Endothelial cell of umbilical vein (primary cell): ENCODE data around the gene SLC27A4. TPM values are rescaled to one million over a fixed set of nuclear protein-coding genes. Genes with fewer than 3 reads are reported as not detected.

Experiments
- BruUV-seq: library from RNA; stranded (reverse); fragments of 400-500 nt; replicated peaks from 2 replicates; lab custom pipeline; 2021; lab: Mats Ljungman, UMichigan
- CTCF ChIA-PET: fragments of 300-600, 350-600 bp; sonication (Branson Sonifier 250); formaldehyde crosslinking; loops from one replicate; lab custom pipeline; 2021; ENCODE audit warnings: antibody characterized with exemption, inconsistent platforms; lab: Charles Lee
- POLR2A ChIA-PET: fragments of 300-600, 350-600 bp; sonication (Branson Sonifier 250); formaldehyde crosslinking; loops from one replicate; lab custom pipeline; 2021; ENCODE audit warnings: antibody characterized with exemption, inconsistent platforms; lab: Charles Lee
- DNase-seq: peaks from one replicate; pipeline ENCODE4 v3.0.0-alpha.2; 2011; ENCODE audit warnings: low read depth, low spot score
- FAIRE-seq: peaks from 2 replicates; lab custom pipeline; 2011; peaks lifted over from hg19 to GRCh38; lab: Jason Lieb, UNC
- H2AFZ ChIP-seq: 2 replicates; pipeline ENCODE4 v1.6.0; 2012; ENCODE audit warnings: low read depth, low read length, control low read depth, inconsistent platforms
- H3K27ac ChIP-seq: 2 replicates; pipeline ENCODE4 v1.5.1; 2011; ENCODE audit warnings: low read depth, mild to moderate bottlenecking, control low read depth, low read length, moderate library complexity; ENCODE audit not compliant: insufficient read depth
- H3K27me3 ChIP-seq, 2 experiments: 2 replicates each; pipeline versions ENCODE4 v1.6.0 to v1.6.1; 2011; ENCODE audit warnings: low read length in 2 of 2, mixed read lengths in 1 of 2; ENCODE audit not compliant: control insufficient read depth in 2 of 2, insufficient read depth in 2 of 2
- H3K36me3 ChIP-seq, 2 experiments: 2 replicates in 1 of 2; 3 replicates in 1 of 2; pipeline ENCODE4 v1.5.1; 2011; ENCODE audit warnings: low read length in 2 of 2, mild to moderate bottlenecking in 1 of 2, moderate library complexity in 1 of 2; ENCODE audit not compliant: control insufficient read depth in 2 of 2, insufficient read depth in 2 of 2; ENCODE audit errors: extremely low read depth in 1 of 2
- H3K4me1 ChIP-seq: 3 replicates; pipeline ENCODE4 v1.5.1; 2011; ENCODE audit warnings: mild to moderate bottlenecking, low read length; ENCODE audit not compliant: control insufficient read depth, insufficient read depth; ENCODE audit errors: extremely low read depth
- H3K4me2 ChIP-seq: 2 replicates; pipeline ENCODE4 v1.6.1; 2011; ENCODE audit warnings: low read length, control low read depth, mixed read lengths; ENCODE audit not compliant: insufficient read depth
- H3K4me3 ChIP-seq, 3 experiments: fragments of 200-600 bp in 1 of 3; sonication (generic), shearing (Covaris generic) in 1 of 3; replicated peaks in 1 of 3; 2 replicates each; pipeline ENCODE4 v1.5.1; 2011 to 2016; ENCODE audit warnings: control low read depth in 3 of 3, low read length in 3 of 3, mild to moderate bottlenecking in 2 of 3, inconsistent platforms in 1 of 3, low read depth in 1 of 3, moderate library complexity in 1 of 3; ENCODE audit not compliant: insufficient read depth in 1 of 3
- H3K79me2 ChIP-seq: 2 replicates; pipeline ENCODE4 v1.6.0; 2012; ENCODE audit warnings: low read length, inconsistent platforms; ENCODE audit not compliant: control insufficient read depth, insufficient read depth
- H3K9ac ChIP-seq: replicated peaks from 2 replicates; pipeline ENCODE3; 2011; ENCODE audit warnings: low read length, control low read depth; ENCODE audit not compliant: insufficient read depth; ENCODE audit errors: extremely low read depth
- H3K9me1 ChIP-seq: replicated peaks from 3 replicates; pipeline ENCODE4 v1.6.0; 2011; ENCODE audit warnings: mild to moderate bottlenecking, low read length; ENCODE audit not compliant: control insufficient read depth, insufficient read depth; ENCODE audit errors: extremely low read depth
- H3K9me3 ChIP-seq: replicated peaks from 2 replicates; pipeline ENCODE4 v1.5.1; 2012; ENCODE audit warnings: low read length, inconsistent platforms; ENCODE audit not compliant: control insufficient read depth, insufficient read depth
- H4K20me1 ChIP-seq: replicated peaks from 2 replicates; pipeline ENCODE3; 2011; ENCODE audit warnings: mild to moderate bottlenecking, low read length; ENCODE audit not compliant: control insufficient read depth, insufficient read depth; ENCODE audit errors: extremely low read depth
- EZH2 ChIP-seq: IDR thresholded peaks from 2 replicates; pipeline ENCODE4 v1.6.1; 2012; ENCODE audit warnings: borderline replicate concordance, low read depth, mild to moderate bottlenecking, moderate library complexity, low read length, inconsistent platforms; ENCODE audit not compliant: severe bottlenecking
- FOS ChIP-seq: IDR thresholded peaks from 2 replicates; pipeline ENCODE4 v1.6.1; 2011; ENCODE audit warnings: mild to moderate bottlenecking, low read length, moderate library complexity, borderline replicate concordance; ENCODE audit not compliant: insufficient read depth
- GATA2 ChIP-seq: IDR thresholded peaks from 2 replicates; pipeline ENCODE4 v1.7.0; 2011; ENCODE audit warnings: low read depth, mild to moderate bottlenecking, moderate library complexity, mixed read lengths, low read length; ENCODE audit not compliant: insufficient read length, insufficient read depth
- JUN ChIP-seq: IDR thresholded peaks from 2 replicates; pipeline ENCODE4 v1.6.1; 2011; ENCODE audit warnings: borderline replicate concordance, low read depth; ENCODE audit not compliant: insufficient read length, insufficient read depth
- MAX ChIP-seq: IDR thresholded peaks from 2 replicates; pipeline ENCODE4 v1.6.1; 2011; ENCODE audit not compliant: insufficient read depth, insufficient read length
- MYC ChIP-seq: IDR thresholded peaks from one replicate; pipeline ENCODE4 v1.6.1; 2011; ENCODE audit warnings: mild to moderate bottlenecking, low read depth, low read length
- POLR2A ChIP-seq: IDR thresholded peaks from 2 replicates; pipeline ENCODE4 v1.6.1; 2012; ENCODE audit warnings: low read depth, mild to moderate bottlenecking, control low read depth, low read length
- POLR2AphosphoS5 ChIP-seq: IDR thresholded peaks from 2 replicates; pipeline ENCODE4 v1.6.1; 2012; ENCODE audit warnings: low read depth, mild to moderate bottlenecking, control low read depth, low read length, moderate library complexity; ENCODE audit not compliant: insufficient read depth
- dilution Hi-C: fragments of 300-500 bp; cut with MboI; formaldehyde crosslinking; loops from one replicate; pipeline ENCODE4 v1.15.0; 2019; ENCODE audit warnings: low sequenced_read_pairs; ENCODE audit not compliant: extremely low pct_ligation_motif_present
- intact Hi-C: fragments of 100-400 bp; cut with micrococcal nuclease; formaldehyde crosslinking; loops from one replicate; pipeline ENCODE4 v1.10.0; 2022
- polyA plus RNA-seq, 4 experiments: library from polyadenylated mRNA; depleted of rRNA in 3 of 4; stranded (reverse) in 3 of 4; unstranded in 1 of 4; fragments of >200 nt; gene quantifications; 2 replicates each; pipeline versions ENCODE4 v1.2.1 to v1.2.3, GENCODE V29; 2011 to 2012; ENCODE audit warnings: missing spikeins in 1 of 4
- total RNA-seq: library from RNA; stranded (reverse); gene quantifications from 2 replicates; pipeline ENCODE4 v1.2.3, GENCODE V29; 2021
- TF ChIP-seq, protein P1 (sequence below), 2 donors: IDR thresholded peaks; 1 replicate in 1 of 2; 2 replicates in 1 of 2; pipeline ENCODE4 v1.5.1; 2011; ENCODE audit warnings: low read length in 2 of 2, mild to moderate bottlenecking in 2 of 2, moderate library complexity in 2 of 2, control low read depth in 1 of 2, inconsistent platforms in 1 of 2, low read depth in 1 of 2; ENCODE audit not compliant: insufficient read depth in 1 of 2; ENCODE audit errors: extremely low read depth in 1 of 2

SLC27A4 gene
- total and polyA plus RNA-seq, 2 donors (not counting 3 experiments of a cell fraction or from before 2014, with no cell fraction given) = 29.9 to 35.0 TPM

DNA sequence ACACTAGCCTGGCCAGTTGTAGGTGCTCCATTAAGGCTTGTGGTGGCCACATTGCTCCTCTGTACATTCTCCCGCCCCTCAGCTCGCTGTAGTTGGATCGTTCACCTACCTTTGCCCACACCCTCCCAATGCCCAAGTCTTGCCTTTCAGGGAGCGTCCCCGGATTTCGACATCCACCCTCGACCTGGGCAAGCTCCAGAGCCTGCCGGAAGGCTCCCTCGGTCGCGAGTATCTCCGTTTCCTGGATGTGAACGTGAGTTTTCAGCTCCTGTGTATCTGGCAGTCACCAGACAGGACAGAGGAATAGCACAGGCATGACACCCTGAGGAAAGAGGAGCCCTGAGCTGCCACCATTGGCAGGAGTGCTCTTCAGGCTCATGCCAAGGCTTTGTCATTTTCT lies 14.7 kb upstream of the SLC27A4 start:
- Histone ChIP-seq H3K9me3 (no peaks in the 10 kb centered on the region), H3K79me2 (peaks cover 25% of the 10 kb centered on the region), H3K4me2 (no peak overlapping the region), H3K9me1 (no peaks in the 10 kb centered on the region), H3K27ac (no peak overlapping the region), H3K4me1 (peaks cover 12% of the 10 kb centered on the region), H3K9ac (no peak overlapping the region), H4K20me1 (no peaks in the 10 kb centered on the region), H3K27me3 (no peaks in the 10 kb centered on the region), H2AFZ (no peak overlapping the region), H3K36me3 (peaks cover 3 to 11% of the 10 kb centered on the region in 2 experiments), H3K4me3 (no peak overlapping the region)
- FAIRE-seq (no peak), DNase-seq (no peak)
- dilution Hi-C loops = no loop called here
- TF ChIP-seq MYC (no peak), POLR2AphosphoS5 (no peak), FOS (no peak), GATA2 (no peak), MAX (no peak), EZH2 (no peak), JUN (no peak), POLR2A (no peak)
- TF ChIP-seq, protein P1, sequence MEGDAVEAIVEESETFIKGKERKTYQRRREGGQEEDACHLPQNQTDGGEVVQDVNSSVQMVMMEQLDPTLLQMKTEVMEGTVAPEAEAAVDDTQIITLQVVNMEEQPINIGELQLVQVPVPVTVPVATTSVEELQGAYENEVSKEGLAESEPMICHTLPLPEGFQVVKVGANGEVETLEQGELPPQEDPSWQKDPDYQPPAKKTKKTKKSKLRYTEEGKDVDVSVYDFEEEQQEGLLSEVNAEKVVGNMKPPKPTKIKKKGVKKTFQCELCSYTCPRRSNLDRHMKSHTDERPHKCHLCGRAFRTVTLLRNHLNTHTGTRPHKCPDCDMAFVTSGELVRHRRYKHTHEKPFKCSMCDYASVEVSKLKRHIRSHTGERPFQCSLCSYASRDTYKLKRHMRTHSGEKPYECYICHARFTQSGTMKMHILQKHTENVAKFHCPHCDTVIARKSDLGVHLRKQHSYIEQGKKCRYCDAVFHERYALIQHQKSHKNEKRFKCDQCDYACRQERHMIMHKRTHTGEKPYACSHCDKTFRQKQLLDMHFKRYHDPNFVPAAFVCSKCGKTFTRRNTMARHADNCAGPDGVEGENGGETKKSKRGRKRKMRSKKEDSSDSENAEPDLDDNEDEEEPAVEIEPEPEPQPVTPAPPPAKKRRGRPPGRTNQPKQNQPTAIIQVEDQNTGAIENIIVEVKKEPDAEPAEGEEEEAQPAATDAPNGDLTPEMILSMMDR (IDR thresholded peaks at IDR 0.05; ENCODE audit: extremely low read depth in 1 of 2, insufficient read depth in 1 of 2, low read depth in 1 of 2, low read length in 2 of 2) = no peak
- POLR2A ChIA-PET = no interaction called here
- BruUV-seq = no TSS peak
- CTCF ChIA-PET = interaction anchor here (1.5 kb wide), 1 partner anchor 11 kb away, joined by 6 read pairs; no protein-coding TSS in a partner anchor
- intact Hi-C loops = no loop called here
